HG02938 (cell line): ENCODE results near the gene DENND5A.
"Not testable (repeated sequence)": the region's sequence is repeated elsewhere in the genome, so short reads cannot be mapped to it uniquely, and the experiment has no call there.

ENCODE experiments used
- ATAC-seq: cut with Tn5 transposase; IDR thresholded peaks from one replicate; pipeline ENCODE4 v1.9.1; 2021; ENCODE audit warnings: mild to moderate bottlenecking, moderate library complexity; ENCODE audit not compliant: unreplicated experiment

DENND5A gene

DNA sequence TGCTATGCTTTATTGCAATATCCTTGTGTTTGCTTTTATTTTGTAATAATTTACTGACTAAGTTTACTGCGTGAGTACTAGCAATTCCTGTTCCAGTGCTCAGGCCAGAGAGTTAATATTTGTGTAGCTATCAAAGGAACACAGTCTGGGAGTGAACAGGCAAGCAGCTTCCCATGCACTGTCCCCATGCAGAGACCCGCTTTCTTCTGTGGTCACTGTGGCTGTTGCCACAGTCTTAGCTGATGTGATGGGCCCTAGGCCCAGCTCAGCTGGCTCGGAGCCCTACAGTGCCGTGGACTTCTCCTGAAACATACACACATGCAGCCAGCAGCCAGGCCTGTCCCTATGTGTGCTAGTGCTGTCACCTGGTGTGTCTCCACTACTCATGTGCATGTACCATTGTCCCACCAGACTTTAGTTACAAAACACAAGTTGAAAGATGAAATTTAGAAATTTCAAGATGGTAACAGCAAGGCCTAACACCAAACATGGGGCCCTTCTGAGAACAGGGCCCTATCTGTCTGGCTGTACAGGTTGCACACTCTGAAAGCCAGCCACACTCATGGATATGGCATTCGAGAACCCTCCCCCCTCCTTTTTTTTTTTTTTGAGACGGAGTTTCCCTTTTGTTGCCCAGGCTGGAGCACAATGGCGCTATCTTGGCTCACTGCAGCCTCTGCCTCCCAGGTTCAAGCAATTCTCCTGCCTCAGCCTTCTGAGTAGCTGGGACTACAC lies 161.4 kb downstream of the DENND5A start:
- ATAC-seq, result no peak

DNA sequence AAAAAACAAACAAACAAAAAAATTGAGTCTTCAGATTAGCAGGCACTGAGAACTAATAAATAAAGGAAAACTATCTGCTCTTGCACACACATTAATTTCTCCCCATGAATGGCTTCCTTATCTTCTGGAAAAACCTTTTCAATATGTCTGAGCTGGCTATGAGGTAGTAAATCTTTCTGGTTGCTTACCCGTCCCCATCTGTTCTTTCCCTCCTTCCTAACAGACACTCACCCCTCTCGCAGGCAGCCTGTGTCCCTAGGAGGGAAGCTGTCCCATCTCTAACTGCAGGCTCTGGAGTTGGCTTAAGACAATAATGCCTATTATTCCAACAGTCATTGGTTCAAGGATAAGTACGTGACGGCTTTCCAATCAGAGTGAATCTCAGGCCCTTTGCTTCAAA lies 165.5 kb downstream of the DENND5A start:
- no peak for ATAC-seq

DNA sequence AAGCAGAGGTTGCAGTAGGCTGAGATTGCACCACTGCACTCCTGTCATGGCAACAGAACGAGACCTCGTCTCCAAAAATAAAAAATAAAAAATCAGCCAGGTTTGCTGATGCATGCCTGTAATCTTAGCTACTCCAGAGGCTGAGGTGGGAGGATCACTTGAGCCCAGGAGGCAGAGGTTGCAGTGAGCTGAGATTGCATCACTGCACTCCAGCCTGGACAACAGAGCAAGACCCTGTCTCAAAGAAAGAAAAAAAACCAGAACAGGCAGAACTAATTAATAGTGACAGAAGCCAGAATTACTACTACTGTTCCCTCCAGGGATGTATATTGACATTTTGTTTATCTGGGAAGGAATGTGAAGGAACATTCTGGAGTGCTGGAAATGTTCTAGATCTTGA lies 166.7 kb downstream of the DENND5A start:
- ATAC-seq, result not testable (repeated sequence)

DNA sequence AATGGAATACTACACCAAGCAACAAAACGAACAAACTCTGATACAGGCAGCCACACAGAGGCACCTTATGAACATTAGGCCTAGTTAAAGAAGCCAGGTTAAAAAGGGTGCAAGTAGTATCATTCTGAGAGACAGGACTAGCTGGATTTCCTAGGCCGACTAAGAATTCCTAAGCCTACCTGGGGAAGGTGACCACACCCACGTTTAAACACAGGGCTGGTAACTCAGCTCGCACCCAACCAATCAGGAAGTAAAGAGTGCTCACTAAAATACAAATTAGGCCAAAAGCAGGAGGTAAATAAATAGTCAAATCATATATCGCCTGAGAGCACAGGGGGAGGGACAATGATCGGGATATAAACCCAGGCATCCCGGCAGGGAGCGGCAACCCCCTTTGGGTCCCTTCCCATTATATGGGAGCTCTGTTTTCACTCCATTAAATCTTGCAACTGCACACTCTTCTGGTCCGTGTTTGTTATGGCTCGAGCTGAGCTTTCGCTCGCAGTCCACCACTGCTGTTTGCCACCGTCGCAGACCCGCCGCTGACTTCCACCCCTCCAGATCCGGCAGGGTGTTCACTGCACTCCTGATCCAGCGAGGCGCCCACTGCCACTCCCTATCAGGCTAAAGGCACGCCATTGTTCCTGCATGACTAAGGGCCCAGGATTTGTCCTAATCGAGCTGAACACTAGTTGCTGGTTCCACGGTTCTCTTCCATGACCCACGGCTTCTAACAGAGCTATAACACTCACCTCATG lies 167.8 kb downstream of the DENND5A start:
- not testable (repeated sequence) for ATAC-seq

DNA sequence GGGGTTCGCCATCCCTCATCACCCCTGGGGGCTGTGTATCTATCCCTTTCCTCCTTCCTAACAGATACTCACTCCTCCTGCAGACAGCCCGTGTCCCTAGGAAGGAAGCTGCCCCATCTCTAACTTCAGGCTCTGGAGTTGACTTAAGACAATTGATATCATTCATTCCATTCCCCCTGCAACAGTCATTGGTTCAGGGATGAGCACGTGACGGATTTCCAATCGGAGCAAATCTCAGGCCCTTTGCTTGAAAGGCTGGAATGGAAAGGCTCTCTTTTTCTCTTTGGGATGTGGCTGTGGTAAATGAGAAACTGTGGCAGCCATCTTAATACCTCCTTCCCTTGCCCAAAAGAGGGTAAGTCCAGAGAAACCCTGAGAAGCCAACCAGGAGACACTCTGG lies 168.7 kb downstream of the DENND5A start:
- ATAC-seq, result no peak

DNA sequence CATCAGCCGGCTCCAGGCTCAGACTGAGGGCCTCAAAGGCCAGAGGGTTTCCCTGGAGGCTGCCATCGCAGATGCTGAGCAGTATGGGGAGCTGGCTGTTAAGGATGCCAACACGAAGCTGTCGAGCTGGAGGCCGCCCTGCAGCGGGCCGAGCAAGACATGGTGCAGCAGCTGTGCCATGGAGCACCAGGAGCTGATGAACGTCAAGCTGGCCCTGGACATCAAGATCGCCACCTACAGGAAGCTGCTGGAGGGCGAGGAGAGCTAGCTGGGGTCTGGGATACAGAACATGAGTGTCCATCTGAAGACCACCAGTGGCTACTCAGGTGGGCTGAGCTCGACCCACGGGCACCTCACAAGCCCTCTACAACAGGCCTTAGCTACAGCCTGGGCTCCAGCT lies 169.7 kb downstream of the DENND5A start:
- ATAC-seq, result no peak

DNA sequence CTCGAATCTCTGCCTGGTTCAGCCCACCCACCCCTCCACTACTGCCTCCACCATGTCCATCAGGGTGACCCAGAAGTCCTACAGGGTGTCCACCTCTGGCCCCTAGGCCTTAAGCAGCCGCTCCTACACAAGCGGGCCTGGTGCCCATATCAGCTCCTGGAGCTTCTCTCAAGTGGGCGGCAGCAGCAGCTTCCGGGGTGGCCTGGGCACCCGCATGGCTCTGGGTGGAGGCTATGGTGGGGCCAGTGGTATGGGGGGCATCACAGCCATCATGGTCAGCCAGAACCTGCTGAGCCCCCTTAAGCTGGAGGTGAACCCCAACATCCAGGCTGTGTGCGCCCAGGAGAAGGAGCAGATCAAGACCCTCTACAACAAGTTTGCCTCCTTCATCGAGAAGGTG lies 170.7 kb downstream of the DENND5A start:
- ATAC-seq, result no peak

DNA sequence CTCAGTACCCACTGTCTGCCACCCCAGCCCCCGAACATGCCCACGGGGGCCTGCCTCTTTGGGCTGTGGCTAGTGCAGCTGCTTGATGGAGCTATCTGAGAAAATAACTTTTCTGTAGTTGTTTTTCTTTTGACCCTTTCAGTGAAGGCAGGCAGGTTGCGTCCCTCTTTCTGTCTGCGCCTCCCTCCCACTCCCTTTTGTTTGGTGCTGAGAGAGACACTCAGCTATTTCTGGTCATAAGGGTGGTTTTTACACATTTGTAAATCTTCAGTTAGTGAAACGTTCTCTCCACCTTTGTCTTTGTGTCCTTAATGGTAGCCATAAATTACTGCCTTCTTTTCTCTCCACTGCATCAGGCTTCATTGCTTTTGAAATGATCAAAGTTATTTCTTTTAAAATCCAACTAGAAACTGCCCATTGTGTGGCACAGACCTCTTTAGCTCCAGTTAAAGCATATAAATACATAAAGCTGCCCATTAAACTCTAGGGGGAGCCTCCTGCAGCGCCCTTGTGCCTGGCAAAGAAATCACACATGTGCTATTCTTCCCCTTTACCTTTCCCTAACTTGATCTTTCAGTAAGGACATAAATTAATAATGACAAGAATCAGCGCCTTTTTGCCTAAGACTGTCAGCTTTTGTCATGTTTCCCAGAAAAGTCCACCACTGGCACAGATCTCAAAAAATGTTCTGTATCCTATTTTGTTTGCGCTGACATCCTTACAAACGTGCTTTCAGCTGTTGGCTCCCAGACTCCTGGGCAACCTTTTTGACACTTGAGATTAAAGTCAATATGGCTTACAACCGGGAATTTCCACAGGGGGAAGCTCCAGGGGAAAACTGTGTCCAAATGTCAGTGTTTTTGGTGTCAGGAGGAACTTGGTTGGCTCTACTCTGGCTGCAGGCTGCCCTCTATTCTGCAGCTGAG lies 172.0 kb downstream of the DENND5A start:
- ATAC-seq, result no peak

DNA sequence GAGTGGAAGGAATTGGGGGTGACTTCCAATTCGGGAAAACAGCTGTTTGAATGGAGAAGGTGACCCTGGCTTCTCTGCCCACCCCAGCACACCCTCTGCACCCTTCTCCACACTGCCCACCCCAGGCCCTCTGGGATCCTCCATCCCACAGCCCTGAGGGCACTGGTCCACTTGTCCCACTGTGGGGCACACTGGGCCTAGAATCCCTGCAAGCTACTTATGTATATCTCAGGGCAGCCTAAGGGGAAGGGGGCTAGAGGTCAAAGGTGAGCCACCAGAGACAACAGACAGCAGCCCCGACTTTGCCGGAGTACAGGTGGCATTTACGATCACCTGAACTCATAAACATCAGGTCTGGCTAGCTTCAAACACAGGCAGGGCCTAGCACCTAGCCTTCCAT lies 173.1 kb downstream of the DENND5A start:
- no peak for ATAC-seq

DNA sequence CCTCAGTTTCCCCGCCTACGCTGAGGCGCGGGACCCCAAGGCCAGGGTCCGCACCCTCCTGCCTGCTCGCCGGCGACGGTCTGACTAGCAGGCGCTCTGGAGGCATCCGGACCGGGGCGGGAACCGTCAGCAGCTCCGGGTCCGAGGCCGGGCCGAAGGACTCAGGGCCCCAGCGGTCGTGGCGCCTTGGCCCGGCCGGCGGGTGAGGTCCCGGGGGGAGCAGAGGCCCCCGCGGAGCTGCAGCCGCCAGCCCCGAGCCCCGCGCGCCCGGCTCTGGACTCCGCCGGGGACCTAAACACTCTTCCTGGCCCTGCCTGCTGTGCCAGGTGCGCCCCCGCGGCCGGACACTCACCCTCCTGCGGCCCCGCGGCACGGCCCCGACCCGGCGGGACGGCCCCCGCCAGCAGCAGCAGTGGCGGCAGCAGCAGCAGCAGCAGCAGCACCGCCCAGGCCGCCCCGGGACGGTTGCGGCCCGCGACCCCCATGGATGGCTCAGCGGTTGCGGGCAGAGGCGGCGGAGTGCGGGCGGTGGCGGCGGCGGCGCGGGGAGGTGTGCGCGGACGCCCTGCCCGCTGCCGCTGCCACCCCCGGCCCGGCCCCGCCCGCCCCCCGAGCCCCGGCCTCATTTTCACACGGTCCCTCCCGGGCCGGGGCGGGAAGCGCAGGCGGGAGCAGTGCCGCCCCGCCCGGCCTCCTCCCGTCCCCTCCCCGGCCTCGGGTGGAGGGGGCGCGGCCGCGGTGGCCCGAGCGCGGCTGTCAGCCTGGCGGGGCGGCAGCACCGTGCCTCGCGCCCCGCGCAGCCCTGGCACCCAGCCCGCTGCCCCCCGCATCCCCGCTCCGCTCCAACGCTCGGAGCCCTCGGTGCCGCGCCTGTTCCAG lies 173.9 kb downstream of the DENND5A start, which contains the start of gene SCUBE2:
TSS of gene SCUBE2 (minus strand) at position 556 of the 879 bp plus-strand sequence. CDS start at position 485, 71 bp downstream.
- no peak for ATAC-seq

DNA sequence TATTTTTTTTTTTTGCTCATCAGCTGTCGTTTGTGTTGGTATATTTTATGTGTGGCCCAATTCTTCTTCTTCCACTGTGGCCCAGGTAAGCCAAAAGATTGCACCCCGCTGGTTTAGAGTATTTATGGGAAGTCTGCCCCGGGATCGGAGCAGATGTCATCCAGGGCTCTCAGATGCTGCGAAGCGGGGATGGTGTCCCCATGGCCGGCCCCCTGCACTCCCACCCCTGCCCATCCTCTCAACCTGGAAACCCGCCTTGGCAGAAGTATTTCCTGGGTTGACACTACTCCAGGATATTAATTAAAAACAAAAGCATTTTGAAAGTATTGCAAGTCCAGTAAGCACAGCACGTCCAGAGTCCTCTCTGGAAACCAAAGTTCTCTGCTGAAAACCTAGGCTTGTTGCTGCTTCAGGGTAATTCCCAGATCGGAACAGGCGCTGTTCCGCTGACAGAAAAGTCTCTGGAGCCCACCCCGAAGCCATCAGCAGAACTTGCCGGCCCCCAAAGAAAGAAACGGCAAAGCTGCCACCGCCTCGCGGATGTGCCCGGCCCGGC lies 174.6 kb downstream of the DENND5A start:
- ATAC-seq, result no peak

DNA sequence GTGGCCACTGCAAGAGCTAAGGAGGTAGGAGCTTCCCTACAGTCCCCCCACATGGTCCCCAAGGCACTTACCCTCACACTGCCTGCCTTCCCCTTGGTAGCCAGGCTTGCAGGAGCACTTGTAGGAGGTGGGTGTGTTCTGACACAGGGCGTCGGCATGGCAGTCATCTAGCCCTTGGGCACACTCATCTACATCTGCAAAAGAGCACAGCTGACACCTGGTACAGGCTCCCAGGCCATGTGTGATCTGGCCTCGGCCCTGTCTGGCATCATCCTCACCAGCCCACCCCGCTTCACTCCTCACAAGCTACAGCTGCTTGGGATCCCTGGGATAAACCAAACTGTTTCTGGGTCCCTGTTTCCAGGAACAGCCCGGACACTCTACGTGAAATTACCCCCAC lies 175.5 kb downstream of the DENND5A start:
- ATAC-seq, result no peak

DNA sequence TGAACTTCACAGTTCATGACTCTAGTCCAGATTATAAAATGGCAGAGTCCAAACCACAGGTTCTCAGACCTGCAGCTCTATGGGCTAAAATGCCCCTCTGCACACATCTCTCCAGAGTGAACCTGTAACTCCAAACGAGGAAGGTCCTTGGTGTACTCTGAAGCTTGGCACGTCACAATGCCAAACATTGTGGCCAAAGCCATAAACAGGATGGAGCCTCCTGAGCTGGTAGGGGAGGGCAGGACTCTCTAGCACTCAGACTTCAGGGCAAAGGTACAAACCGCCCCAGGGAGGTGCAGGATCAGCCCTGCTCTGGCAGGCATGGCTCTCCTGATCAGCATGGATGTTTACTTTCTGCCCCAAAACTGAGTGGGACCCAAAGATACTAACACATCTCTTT lies 176.1 kb downstream of the DENND5A start:
- ATAC-seq, result no peak
